GM19238 (cell line): ENCODE measurements around the gene TMEM266.

Experiments used
- DNase-seq: peaks from one replicate; pipeline ENCODE4 v3.0.0; 2011; ENCODE audit warnings: low spot score; ENCODE audit not compliant: insufficient read length

Gene TMEM266

GRCh38 chr15:76065245-76065644 is 5.5 kb downstream of the TMEM266 start:
- no peak for DNase-seq

DNA sequence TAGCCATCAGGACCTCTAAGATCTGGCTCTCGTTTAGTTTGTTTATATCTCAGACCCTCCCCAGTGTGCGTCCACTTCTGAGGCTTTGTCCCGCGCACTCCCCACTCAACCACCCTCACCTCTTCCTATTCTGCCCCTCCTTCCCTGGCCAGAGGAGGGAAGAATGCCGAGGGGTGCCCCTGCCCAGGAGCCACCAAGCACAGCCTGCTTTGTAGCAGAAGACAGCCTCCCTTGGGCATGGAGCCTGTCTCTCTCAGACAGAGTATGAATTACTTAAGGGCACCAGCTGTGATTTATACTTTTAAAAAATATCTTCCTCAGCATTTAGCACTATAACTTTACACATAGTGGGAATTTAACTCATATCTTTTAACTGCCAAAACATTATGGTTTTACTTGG is 6.0 kb downstream of the TMEM266 start:
- DNase-seq: no peak

DNA sequence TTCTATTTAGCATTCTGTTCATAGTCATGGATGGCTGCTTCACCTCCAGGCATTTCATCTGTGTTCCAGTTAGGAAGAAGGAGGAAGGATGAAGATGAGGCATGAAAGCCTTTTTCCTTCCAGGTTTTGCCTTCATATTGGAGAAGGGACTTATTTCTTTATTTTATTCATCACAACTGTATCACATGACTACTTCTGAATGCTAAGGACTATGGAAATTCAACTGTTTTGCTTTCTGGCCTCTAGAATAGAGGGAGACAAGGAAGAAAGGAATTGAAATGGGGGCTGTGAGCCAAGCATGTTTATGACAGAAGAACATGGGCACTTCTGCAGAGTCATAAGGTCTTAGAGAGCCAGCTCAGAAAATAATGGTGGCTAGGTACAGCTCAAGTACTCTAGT is 10.4 kb downstream of the TMEM266 start:
- no peak for DNase-seq

DNA sequence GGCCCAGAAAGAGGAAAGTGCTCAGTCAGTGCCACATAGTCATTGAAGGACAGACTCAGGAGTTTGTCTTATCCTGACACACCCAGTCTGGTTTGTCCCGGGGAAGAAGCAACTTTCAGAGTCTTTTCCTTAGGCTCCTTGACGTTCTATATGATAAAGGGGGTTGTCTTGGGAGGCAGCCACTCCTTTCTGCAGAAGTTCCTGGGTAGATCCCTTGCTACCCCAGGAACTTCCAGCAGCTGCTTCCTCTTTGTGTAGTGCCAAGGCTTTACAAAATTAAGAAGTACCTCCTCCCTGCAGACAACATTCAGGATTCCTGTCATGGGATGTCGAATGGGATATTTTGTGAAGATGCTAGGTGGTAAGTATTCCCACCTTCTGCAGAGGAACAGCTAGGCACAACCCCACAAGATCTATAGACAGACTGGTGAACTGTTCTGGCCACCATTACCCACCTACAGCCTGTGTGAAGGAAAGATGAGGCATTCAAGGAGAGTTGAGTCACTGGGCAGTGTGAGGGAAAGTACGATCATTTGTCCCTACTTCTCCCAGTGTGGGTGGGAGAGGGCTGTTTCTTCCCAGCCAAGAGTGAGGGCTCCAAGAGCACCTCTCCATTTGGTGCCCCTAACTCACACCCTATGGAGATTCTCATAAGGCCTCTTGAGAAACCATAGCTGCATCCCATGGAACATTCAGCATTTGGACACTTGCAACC is 11.3 kb downstream of the TMEM266 start:
- DNase-seq: no peak

- DNase-seq: no peak
Measured at GRCh38 chr15:76071806-76072205, 12.0 kb downstream of the TMEM266 start.

DNA sequence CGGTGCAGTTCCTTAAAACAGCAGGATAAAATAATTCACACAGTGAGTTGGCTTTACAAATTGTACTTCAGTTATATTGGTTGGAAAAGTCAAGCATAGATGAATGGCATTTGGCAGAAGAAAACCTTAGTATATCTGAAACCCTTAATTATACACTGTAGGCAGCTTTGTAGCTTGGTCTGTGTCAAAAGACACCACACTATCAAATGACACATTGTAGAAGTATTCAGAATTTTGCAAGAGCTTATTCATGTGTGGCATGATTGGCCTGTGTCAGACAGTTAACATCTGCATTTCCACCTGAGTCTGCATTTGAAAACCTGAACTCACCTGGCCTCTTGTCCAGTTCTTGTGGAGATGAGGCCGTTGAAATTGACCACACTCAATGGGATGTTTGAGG is 13.8 kb downstream of the TMEM266 start:
- no peak for DNase-seq

- no peak for DNase-seq
Measured at GRCh38 chr15:76075046-76075445, 15.3 kb downstream of the TMEM266 start.

DNA sequence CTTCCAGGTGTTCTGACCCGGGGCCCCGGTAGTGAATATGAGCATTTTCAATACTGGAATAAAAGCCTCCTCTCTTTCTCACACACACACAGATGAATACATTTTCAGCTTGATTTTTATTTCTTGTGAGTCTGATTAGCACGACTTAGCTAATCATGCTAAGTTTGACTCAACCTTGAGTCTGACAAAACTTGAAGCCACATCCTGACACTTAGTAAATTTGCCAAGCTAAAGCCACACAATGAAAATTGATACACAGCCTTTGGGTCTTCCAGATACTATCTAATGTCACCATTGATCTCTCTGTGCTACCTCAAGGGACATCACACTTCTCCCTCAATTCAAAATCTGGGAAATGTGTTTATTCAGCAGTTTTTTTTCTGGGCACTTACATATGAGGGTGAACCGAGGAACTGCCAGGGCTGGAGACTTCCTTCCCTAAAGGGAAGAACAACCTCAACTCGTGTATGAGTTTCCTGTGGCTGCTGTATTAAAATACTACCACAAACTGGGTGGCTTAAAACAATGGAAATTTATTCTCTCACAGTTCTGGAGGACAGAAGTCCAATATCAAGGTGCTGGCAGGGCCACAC is 18.6 kb downstream of the TMEM266 start:
- DNase-seq: no peak

- DNase-seq: no peak
Measured at GRCh38 chr15:76084256-76084655, 24.5 kb downstream of the TMEM266 start.

GRCh38 chr15:76098685-76099084 is 38.9 kb downstream of the TMEM266 start:
- DNase-seq: no peak

- DNase-seq: no peak
Measured at GRCh38 chr15:76099388-76099787, 39.6 kb downstream of the TMEM266 start.

DNA sequence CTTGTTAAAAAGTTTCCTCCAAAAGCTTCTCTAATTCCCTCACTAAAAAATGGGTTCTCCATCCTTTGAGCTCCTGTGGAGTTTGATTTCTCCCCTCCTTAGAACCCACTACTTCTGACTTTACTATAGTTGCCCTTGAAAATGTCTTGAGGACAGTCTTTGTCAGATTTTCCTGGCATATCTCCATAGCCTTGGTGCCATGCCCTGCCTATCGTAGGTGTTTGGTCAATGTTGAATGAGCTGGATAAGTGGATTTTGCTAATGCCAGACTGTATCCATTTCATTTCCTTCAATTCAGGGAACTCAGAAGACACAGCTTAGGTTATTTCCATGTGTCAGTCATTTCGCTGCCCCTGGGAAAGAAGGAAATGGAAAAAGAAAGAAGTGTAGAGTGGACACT is 40.6 kb downstream of the TMEM266 start:
- DNase-seq: no peak

GRCh38 chr15:76101655-76102054 is 41.9 kb downstream of the TMEM266 start:
- DNase-seq: no peak

- no peak for DNase-seq
Measured at GRCh38 chr15:76105391-76105790, 45.6 kb downstream of the TMEM266 start.

- no peak for DNase-seq
Measured at GRCh38 chr15:76105911-76106310, 46.1 kb downstream of the TMEM266 start.

- no peak for DNase-seq
Measured at GRCh38 chr15:76107169-76107568, 47.4 kb downstream of the TMEM266 start.

DNA sequence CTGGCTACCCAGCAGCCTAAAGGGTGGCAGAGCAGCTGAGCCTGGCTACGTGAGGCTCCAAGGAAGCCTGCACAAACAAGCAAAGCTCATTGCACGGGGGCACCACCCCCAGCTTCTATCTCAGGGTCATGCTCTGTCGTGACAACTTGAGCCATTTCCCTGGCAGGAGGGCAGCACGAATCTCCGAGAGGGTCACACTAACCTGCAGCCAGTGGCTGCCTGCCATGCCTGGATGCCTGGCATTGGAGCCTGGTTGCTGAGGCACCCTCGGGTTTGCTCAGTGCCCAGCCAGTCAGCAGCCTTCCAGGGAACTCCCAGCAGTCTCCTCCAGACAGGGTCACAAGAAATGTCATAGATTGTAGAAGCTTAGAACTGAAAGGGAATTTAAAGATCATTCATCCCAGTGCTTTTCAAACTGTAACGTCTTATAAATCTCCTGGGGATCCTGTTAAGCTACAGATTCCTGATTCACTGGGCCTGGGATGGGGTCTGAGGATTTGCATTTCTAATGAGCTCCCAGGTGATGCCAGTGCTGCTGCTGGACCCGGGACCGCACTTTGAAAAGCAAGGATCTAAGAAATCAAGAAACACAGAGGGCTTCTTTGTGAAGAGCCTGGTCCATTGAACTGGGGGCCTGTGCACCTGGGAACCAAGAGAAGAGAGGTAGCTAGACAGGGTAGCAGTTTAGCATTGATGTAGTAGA is 48.4 kb downstream of the TMEM266 start:
- DNase-seq: no peak

- no peak for DNase-seq
Measured at GRCh38 chr15:76109046-76109445, 49.3 kb downstream of the TMEM266 start.

GRCh38 chr15:76114561-76114960 is 54.8 kb downstream of the TMEM266 start:
- DNase-seq: no peak

DNA sequence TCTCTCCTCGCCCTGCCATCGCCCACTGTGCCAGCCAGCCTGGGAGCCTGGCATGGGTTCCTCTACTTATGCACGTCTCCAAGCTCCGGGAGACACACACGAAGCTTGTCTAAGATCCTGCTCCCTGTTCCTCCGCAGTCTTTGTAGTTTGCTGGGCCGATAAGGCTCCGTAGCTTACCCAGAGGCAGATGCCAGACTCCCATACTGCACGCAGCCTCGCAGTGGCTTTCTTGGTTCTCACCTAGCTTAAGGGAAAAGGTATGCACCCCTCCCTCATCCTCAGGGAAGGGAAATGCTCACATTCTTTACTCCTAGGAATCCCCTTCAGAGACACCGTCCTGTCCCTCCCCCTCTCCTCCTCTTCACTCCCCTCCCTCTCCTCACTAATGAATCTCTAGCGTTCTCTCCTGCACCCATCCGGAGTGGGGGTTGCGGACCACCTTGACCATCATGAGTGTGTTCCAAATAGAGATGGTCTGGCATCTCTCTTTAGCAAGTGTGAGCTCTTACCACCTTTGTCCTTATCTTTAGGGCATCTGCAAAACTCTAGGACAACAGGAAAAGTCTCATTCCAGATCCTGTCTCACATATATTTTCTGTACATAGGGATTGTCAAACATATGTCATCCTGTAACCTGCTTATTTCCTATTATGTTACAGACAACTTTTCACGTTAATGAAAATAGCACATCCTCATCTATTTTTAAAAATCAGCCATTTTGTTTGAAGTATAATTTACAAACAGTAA is 56.5 kb downstream of the TMEM266 start:
- no peak for DNase-seq

GRCh38 chr15:76117181-76117580 is 57.4 kb downstream of the TMEM266 start:
- DNase-seq: no peak

DNA sequence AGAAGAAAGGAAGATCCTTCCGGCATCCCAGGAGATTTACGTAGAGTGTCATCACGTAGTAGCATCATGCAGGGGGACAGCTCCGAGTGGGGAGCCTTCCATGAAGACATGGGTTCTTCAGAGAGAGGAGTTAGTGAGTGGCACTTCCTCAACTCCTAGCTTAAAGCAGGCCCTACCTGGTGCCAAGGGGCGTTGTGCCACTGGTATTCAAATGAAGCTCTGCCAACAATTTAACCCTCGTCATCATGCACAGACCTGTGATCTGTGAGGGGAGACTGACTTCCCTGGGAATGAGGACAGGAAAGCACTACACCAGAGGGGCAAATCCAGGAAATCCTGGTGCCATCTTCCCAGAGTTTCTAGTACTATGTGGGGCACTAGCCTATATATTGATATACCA is 59.0 kb downstream of the TMEM266 start:
- DNase-seq: no peak
